MG63 (cell line): ENCODE results near the gene LEMD1. TPM values are rescaled to one million over a fixed set of nuclear protein-coding genes. Genes with fewer than 3 reads are reported as not detected.
A peak's percentile ranks its signal among the peaks of the same experiment; 100 is the strongest.
"Not testable (repeated sequence)": the region's sequence is repeated elsewhere in the genome, so short reads cannot be mapped to it uniquely, and the experiment has no call there.

Experiments
- DNase-seq: peaks from one replicate; pipeline ENCODE4 v3.0.0-alpha.2; 2020
- H3K27me3 ChIP-seq: fragments of 250-450 bp; sonication (Bioruptor Pico); 2 replicates; pipeline ENCODE4 v1.5.1; 2020; ENCODE audit warnings: mild to moderate bottlenecking, moderate library complexity
- H3K36me3 ChIP-seq: fragments of 250-450 bp; sonication (Bioruptor Pico); 2 replicates; pipeline ENCODE4 v1.5.1; 2020; ENCODE audit warnings: mild to moderate bottlenecking, moderate library complexity
- H3K4me3 ChIP-seq: fragments of 250-450 bp; sonication (Bioruptor Pico); 2 replicates; pipeline ENCODE4 v1.5.1; 2020; ENCODE audit warnings: mild to moderate bottlenecking, moderate library complexity
- H3K9me3 ChIP-seq: fragments of 250-450 bp; sonication (Bioruptor Pico); 2 replicates; pipeline ENCODE4 v1.5.1; 2020; ENCODE audit warnings: mild to moderate bottlenecking, moderate library complexity
- total RNA-seq: library from RNA; depleted of rRNA; stranded (reverse); fragments of >200 nt; shearing (Covaris generic); gene quantifications from 2 replicates; pipeline ENCODE4 v1.2.3, GENCODE V29; 2014; ENCODE audit warnings: low replicate concordance

LEMD1 gene
- total RNA-seq, 1 experiment from 2014 or later: not detected

DNA sequence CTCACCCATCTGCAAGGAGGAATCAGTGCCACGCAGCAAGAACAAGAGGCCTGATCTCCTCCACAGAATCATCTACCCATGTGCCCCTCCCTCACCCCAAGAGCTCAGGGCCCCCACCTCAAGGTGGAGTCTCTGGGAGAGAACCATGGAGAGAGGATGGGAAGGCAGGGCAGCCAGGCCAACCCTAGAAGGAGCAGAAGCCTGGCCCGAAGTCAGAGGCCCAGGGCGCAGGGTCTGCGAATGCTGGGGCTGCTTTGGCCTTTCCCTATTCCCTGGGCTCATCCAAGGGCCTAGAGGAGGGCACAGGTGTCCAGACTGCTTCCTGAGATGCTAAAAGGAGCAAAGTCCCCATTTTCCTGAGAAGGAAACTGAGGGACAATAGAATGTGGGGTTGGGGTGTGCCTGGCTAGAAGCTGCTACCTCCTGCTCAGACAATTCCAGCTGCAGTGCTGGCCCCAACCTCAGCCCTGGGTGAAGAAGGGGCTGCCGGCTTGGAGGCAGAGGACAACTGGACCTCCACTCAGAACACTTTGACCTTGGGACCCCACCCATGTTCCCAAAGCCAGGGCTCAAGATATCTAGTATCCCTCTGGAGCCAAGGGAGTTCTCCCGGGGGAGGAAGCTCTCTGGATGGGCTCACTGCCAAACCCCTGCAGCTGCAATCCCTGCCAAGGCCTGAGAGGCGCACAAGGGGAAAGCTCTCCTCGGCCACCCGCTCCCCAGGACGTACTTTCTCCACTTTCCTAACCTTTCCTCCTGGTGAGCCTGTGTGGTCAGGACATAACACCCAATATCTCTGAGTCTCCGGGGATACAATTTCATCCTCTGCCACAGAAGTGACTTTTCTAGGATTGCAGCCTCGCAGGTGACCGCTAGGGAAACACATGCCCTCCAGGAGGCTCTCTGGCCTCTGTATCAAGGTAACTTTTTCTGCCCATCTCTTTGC is 16.6 kb upstream of the LEMD1 start:
- Histone ChIP-seq H3K27me3 (peaks cover 8% of the 10 kb centered on the region), H3K9me3 (no peaks in the 10 kb centered on the region), H3K36me3 (no peaks in the 10 kb centered on the region), H3K4me3 (no peak overlapping the region)
- DNase-seq: peak; percentile 75

- H3K9me3 ChIP-seq: no peaks in the 10 kb centered on the region
- peaks cover 8% of the 10 kb centered on the region for H3K27me3 ChIP-seq
- DNase-seq: no peak
- H3K4me3 ChIP-seq: no peak overlapping the region
- no peaks in the 10 kb centered on the region for H3K36me3 ChIP-seq
Measured at GRCh38 chr1:205437570-205437969, 15.7 kb upstream of the LEMD1 start.

DNA sequence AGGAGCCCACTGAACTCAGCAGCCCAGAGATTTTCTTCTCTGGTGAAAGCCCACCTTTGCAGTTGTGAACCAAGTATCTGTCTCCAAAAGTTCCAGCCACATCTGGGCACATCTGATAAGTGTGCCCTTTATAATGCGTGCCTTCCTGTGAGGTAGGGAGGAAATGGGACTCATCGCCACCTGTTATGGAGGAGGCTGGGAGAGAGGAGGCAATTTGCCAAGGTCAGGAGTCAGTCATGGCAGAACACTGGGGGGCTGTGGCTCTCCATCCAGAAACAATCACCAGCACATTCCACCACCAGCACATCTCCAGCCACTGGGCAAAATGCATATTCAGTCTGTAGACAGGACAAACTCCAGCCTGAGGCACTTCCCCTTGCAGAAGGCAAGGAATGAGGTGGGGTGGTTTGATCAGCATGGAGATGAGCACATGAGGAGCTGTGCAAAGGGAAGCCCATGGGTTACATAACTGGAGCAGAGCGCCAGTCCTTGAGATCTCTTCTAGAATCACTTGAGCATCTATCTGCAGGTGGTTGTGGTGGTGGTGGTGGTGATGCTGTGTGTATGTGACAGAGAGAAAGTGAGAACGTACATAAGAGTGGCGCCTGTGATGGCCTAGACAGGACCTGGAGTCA is 15.0 kb upstream of the LEMD1 start:
- DNase-seq: no peak
- no peak overlapping the region for H3K4me3 ChIP-seq
- H3K36me3 ChIP-seq: no peaks in the 10 kb centered on the region
- H3K27me3 ChIP-seq: peaks cover 12% of the 10 kb centered on the region
- no peaks in the 10 kb centered on the region for H3K9me3 ChIP-seq

GRCh38 chr1:205435578-205436573 is 14.0 kb upstream of the LEMD1 start:
- Histone ChIP-seq H3K27me3 (peaks cover 13% of the 10 kb centered on the region), H3K4me3 (no peak overlapping the region), H3K36me3 (no peaks in the 10 kb centered on the region), H3K9me3 (no peaks in the 10 kb centered on the region)
- DNase-seq: no peak

GRCh38 chr1:205434738-205435137 is 12.9 kb upstream of the LEMD1 start:
- Histone ChIP-seq H3K36me3 (no peaks in the 10 kb centered on the region), H3K9me3 (no peaks in the 10 kb centered on the region), H3K27me3 (peaks cover 13% of the 10 kb centered on the region), H3K4me3 (no peak overlapping the region)
- DNase-seq: no peak

DNA sequence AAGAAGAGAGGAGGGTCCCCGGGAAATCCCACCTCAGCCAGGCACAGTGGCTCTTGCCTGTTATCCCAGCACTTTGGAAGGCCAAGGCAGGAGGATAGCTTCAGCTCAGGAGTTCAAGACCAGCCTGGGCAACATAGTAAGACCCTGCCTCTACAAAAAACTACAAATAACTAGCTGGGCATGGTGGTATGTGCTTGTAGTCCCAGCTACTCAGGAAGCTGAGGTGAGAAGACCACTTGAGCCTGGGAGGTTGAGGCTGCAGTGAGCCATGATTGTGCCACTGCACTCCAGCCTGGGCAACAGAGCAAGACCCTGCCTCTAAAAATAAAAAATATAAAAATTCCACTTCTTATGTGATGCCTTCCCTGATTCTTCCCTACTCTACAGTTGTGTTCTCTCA is 10.8 kb upstream of the LEMD1 start:
- not testable (repeated sequence) for DNase-seq, H3K36me3 ChIP-seq, H3K4me3 ChIP-seq, H3K9me3 ChIP-seq
- peaks cover 13% of the 10 kb centered on the region for H3K27me3 ChIP-seq

GRCh38 chr1:205432116-205432515 is 10.3 kb upstream of the LEMD1 start:
- no peaks in the 10 kb centered on the region for H3K36me3 ChIP-seq
- H3K27me3 ChIP-seq: peaks cover 13% of the 10 kb centered on the region

DNA sequence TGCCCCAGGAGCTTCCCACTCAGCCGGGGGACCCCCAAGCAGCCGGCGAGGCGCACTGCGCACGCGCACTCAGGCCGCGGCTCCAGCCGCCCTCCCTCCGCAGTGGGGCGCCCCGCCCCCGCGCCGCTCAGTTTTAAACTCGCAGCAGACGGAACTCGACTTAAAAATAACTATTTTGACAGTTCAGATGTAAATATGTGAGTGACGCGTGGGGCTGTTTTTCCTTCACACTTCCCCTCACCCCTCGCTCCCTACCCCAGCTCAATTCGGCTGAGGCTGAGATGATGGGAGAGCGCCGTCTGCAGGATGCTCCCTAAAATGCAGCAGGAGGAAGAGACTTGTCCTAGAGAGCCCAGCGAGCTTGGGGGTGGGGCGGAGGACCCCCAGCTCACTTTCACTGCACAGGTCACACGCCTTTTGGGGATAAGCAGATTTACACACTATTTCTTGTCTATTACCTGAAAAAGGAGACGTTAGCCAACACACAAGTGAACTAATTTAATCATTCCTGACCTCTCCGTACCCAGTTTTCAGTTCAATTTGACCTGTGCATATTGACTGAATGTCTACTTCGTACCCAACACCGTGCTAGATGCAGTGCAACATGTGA is 8.9 kb upstream of the LEMD1 start:
- Histone ChIP-seq H3K4me3 (peak overlapping the region; percentile 52), H3K9me3 (no peaks in the 10 kb centered on the region; the same call in 1 of the 2 replicates), H3K27me3 (peaks cover 13% of the 10 kb centered on the region), H3K36me3 (no peaks in the 10 kb centered on the region)
- peak; percentile 54 for DNase-seq

More at GRCh38 chr1:205432116-205432515, 10.3 kb upstream of the LEMD1 start:
- no peak overlapping the region for H3K4me3 ChIP-seq
- H3K9me3 ChIP-seq: no peaks in the 10 kb centered on the region
- DNase-seq: no peak

- Histone ChIP-seq H3K27me3 (peaks cover 16% of the 10 kb centered on the region), H3K9me3 (no peaks in the 10 kb centered on the region; the same call in 1 of the 2 replicates), H3K4me3 (peak overlapping the region; percentile 52), H3K36me3 (no peaks in the 10 kb centered on the region)
- no peak for DNase-seq
Measured at GRCh38 chr1:205429762-205430695, 8.2 kb upstream of the LEMD1 start.

DNA sequence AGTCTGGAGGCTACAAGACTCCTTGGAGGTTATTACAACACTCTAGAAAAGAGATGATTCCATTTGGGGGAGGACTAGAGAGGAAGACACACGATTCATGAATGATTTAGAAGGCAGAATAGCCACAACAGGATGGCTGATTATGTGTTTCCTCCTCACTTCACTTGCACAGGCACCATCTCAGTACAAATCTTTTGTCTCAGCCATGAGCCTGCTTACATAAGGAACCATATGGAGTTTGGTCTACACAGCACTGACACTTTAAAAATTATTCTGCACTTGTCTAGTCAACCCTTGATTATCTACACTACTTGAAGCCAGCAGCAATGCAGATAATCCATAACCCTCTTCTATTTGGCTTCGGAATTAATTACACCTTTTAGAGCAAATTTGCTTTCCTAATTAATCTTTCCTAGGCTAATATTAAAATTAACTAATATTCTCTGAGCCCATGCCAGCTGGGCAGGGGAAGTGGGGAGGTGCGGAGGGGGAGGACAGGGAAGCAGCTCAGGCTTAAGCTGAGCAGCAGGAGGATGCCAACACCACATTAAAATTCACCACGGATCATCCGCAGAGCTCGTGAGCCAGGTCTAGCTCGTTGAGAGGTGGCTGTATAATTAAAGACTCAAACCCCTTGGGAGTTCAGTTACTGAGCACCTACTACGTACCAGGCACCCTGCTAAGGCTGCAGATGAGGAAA is 3.2 kb upstream of the LEMD1 start:
- Histone ChIP-seq H3K4me3 (no peak overlapping the region), H3K36me3 (no peaks in the 10 kb centered on the region), H3K27me3 (peaks cover 54% of the 10 kb centered on the region), H3K9me3 (no peaks in the 10 kb centered on the region; the same call in 1 of the 2 replicates)
- DNase-seq: no peak

- Histone ChIP-seq H3K27me3 (peaks cover 59% of the 10 kb centered on the region), H3K9me3 (no peaks in the 10 kb centered on the region; the same call in 1 of the 2 replicates), H3K4me3 (no peak overlapping the region), H3K36me3 (no peaks in the 10 kb centered on the region)
- DNase-seq: no peak
Measured at GRCh38 chr1:205423814-205424399, 2.1 kb upstream of the LEMD1 start.

GRCh38 chr1:205422993-205423642 is 1.3 kb upstream of the LEMD1 start:
- no peak for DNase-seq
- no peaks in the 10 kb centered on the region for H3K36me3 ChIP-seq
- H3K27me3 ChIP-seq: peaks cover 59% of the 10 kb centered on the region
- H3K4me3 ChIP-seq: no peak overlapping the region
- no peaks in the 10 kb centered on the region; the same call in 1 of the 2 replicates for H3K9me3 ChIP-seq

- Histone ChIP-seq H3K9me3 (no peaks in the 10 kb centered on the region; the same call in 1 of the 2 replicates), H3K4me3 (no peak overlapping the region), H3K27me3 (peaks cover 54% of the 10 kb centered on the region), H3K36me3 (no peaks in the 10 kb centered on the region)
- DNase-seq: no peak
Measured at GRCh38 chr1:205420938-205421337, 918 bp downstream of the LEMD1 start.
